ENCODE measurements around the gene PUM1. TPM values are rescaled to one million over a fixed set of nuclear protein-coding genes. Genes with fewer than 3 reads are reported as not detected.

The PUM1 gene
- total RNA-seq, 1 experiment from 2014 or later, result 109 TPM

GRCh38 chr1:30976143-30976542 is 89.4 kb downstream of the PUM1 start:
- H3K36me3 ChIP-seq (ENCODE audit: control insufficient read depth, insufficient read depth, low read length), result peaks cover 7% of the 10 kb centered on the region; the same call in 1 of the 2 replicates
- ATAC-seq (no peak), DNase-seq (ENCODE audit: low read depth, low spot score) (no peak)
- in situ Hi-C loops (cut with HindIII; ENCODE audit: low pct_unique_long_range_greater_than_20kb, low sequenced_read_pairs), result no loop called here
- intact Hi-C loops (cut with micrococcal nuclease; ENCODE audit: unreplicated experiment), result no loop called here
- peaks cover 10% of the 10 kb centered on the region for H3K4me1 ChIP-seq (ENCODE audit: control insufficient read depth, insufficient read depth, low read length)
- no peaks in the 10 kb centered on the region for H3K9me3 ChIP-seq (ENCODE audit: control insufficient read depth, insufficient read depth, low read depth, low read length)
- H3K4me3 ChIP-seq (ENCODE audit: low read depth in 2 of 2, low read length in 2 of 2), result no peak overlapping the region
- no TSS peak for BruUV-seq (replicated peaks)
- no peak overlapping the region for H3K27ac ChIP-seq (ENCODE audit: low read length)
- no peaks in the 10 kb centered on the region for H3K27me3 ChIP-seq (ENCODE audit: control insufficient read depth, insufficient read depth, low read length)
- POLR2A ChIA-PET, result interaction anchor here (0.7 kb wide), 1 partner anchor 9 kb away, joined by 7 read pairs; no protein-coding TSS in a partner anchor
- TF ChIP-seq, protein P1, sequence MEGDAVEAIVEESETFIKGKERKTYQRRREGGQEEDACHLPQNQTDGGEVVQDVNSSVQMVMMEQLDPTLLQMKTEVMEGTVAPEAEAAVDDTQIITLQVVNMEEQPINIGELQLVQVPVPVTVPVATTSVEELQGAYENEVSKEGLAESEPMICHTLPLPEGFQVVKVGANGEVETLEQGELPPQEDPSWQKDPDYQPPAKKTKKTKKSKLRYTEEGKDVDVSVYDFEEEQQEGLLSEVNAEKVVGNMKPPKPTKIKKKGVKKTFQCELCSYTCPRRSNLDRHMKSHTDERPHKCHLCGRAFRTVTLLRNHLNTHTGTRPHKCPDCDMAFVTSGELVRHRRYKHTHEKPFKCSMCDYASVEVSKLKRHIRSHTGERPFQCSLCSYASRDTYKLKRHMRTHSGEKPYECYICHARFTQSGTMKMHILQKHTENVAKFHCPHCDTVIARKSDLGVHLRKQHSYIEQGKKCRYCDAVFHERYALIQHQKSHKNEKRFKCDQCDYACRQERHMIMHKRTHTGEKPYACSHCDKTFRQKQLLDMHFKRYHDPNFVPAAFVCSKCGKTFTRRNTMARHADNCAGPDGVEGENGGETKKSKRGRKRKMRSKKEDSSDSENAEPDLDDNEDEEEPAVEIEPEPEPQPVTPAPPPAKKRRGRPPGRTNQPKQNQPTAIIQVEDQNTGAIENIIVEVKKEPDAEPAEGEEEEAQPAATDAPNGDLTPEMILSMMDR (IDR thresholded peaks at IDR 0.05), result no peak
- TF ChIP-seq TCF7L2 (IDR thresholded peaks at IDR 0.05; ENCODE audit: low read depth, low read length) (no peak), POLR2AphosphoS5 (IDR thresholded peaks at IDR 0.05; ENCODE audit: low read depth, low read length) (no peak), SIN3A (IDR thresholded peaks at IDR 0.05; ENCODE audit: borderline replicate concordance, insufficient read depth, low read depth, low read length) (no peak), REST (IDR thresholded peaks at IDR 0.05; ENCODE audit: insufficient read depth in 1 of 2, low read depth in 2 of 2, low read length in 1 of 2) (no peak)
- CTCF ChIA-PET, result no interaction called here

GRCh38 chr1:30975217-30975616 is 90.3 kb downstream of the PUM1 start:
- ChIA-PET POLR2A (interaction anchor here (0.7 kb wide), 1 partner anchor 8 kb away, joined by 7 read pairs; no protein-coding TSS in a partner anchor), CTCF (no interaction called here)
- no peak for ATAC-seq
- in situ Hi-C loops (cut with HindIII; ENCODE audit: low pct_unique_long_range_greater_than_20kb, low sequenced_read_pairs) (no loop called here), intact Hi-C loops (cut with micrococcal nuclease; ENCODE audit: unreplicated experiment) (no loop called here)
- TF ChIP-seq SIN3A (IDR thresholded peaks at IDR 0.05; ENCODE audit: borderline replicate concordance, insufficient read depth, low read depth, low read length) (no peak), TCF7L2 (IDR thresholded peaks at IDR 0.05; ENCODE audit: low read depth, low read length) (no peak), POLR2AphosphoS5 (IDR thresholded peaks at IDR 0.05; ENCODE audit: low read depth, low read length) (no peak), REST (IDR thresholded peaks at IDR 0.05; ENCODE audit: insufficient read depth in 1 of 2, low read depth in 2 of 2, low read length in 1 of 2) (no peak)
- TF ChIP-seq, protein P1 (IDR thresholded peaks at IDR 0.05), result no peak
- Histone ChIP-seq H3K9me3 (ENCODE audit: control insufficient read depth, insufficient read depth, low read depth, low read length) (no peaks in the 10 kb centered on the region), H3K4me1 (ENCODE audit: control insufficient read depth, insufficient read depth, low read length) (peaks cover 10% of the 10 kb centered on the region), H3K27me3 (ENCODE audit: control insufficient read depth, insufficient read depth, low read length) (no peaks in the 10 kb centered on the region), H3K27ac (ENCODE audit: low read length) (no peak overlapping the region), H3K4me3 (ENCODE audit: low read depth in 2 of 2, low read length in 2 of 2) (no peak overlapping the region), H3K36me3 (ENCODE audit: control insufficient read depth, insufficient read depth, low read length) (peaks cover 12% of the 10 kb centered on the region)
- no TSS peak for BruUV-seq (replicated peaks)
- no peak for DNase-seq (ENCODE audit: low read depth, low spot score)

Measured in Panc1 (cell line).